Measurements from ENCODE around the gene NDUFA5. TPM values are rescaled to one million over a fixed set of nuclear protein-coding genes. Genes with fewer than 3 reads are reported as not detected.
"Not testable (repeated sequence)": the region's sequence is repeated elsewhere in the genome, so short reads cannot be mapped to it uniquely, and the experiment has no call there.

NDUFA5 gene
- total RNA-seq, 1 experiment from 2014 or later = 44.3 TPM

DNA sequence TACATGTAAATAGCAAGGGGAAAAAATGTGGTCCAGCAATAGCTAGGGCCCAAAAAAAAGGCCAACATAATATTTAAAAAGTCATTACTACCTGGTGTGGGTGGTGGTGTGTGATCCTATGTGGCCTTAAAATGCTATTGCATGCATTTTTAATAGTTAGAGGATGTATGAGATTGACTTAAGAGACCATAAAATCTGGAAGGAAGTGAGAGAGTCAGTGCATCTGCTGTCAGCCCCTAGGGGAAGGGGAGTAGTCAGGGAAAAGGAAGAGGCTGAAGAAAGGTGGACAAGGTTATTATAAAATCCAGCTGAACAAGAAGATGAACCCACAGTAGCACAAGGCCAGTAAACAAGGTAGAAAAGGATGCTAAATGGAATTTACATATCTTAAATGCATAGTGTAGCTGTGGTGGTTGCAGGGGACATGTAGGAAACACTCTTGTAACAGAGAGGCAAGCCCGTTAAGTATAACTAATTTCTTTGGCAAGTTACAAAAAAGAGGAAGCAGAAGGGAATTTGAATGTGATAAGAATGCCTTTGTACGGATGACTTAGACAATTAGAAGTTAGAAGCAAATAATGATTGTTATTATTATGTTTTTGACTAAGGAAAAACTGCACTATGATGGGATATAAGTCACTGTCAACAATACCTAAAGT lies 11.9 kb upstream of the NDUFA5 start:
- no peak for DNase-seq (ENCODE audit: low read depth)
- in situ Hi-C loops (cut with HindIII; ENCODE audit: low pct_unique_long_range_greater_than_20kb, low sequenced_read_pairs) = no loop called here

DNA sequence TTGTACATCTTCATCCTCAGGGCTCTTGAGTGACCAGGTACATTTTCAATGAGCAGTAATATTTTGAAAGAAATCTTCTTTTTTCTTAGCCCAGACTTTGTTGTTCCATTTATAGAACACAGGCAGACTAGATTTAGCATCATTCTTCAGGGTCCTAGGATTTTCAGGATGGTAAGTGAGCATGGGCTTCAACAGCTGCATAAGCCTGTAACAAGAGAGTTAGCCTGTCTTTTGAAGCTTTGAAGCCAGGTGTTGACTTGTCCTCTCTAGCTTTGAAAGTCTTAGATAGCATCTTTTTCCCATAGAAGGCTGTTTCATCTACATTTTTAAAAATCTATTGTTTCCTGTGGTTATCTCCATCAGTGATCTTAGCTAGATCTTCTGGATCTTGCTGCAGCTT lies 4.5 kb upstream of the NDUFA5 start:
- no peak for DNase-seq (ENCODE audit: low read depth)
- in situ Hi-C loops (cut with HindIII; ENCODE audit: low pct_unique_long_range_greater_than_20kb, low sequenced_read_pairs) = no loop called here

DNA sequence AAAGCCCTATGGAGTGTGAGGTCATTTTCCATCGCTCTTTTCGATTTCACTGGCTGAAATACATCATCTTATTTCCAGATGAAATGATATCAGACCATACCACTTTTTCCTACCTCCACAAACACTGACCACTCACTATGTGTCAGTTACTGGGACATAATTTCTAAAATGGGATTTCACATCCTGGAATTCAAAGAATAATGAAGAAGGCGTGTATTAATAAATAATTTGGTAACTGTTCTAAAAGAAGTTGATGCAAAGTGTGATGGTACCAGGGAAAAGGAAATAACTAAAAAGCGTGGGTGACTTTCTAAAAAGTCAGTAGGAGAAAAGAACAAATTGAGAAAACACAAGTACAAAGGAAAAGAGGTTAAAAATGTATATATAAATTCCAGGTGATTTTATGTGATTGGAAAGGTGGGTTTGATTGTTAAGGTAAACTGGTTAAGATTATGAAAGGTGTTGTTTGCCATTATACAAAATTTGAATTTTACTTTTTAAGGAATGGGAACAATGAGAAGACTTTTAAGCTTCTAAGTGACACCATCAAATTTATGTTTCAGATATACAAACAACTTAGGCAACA lies 764 bp upstream of the NDUFA5 start:
- DNase-seq (ENCODE audit: low read depth) = no peak
- in situ Hi-C loops (cut with HindIII; ENCODE audit: low pct_unique_long_range_greater_than_20kb, low sequenced_read_pairs) = no loop called here

DNA sequence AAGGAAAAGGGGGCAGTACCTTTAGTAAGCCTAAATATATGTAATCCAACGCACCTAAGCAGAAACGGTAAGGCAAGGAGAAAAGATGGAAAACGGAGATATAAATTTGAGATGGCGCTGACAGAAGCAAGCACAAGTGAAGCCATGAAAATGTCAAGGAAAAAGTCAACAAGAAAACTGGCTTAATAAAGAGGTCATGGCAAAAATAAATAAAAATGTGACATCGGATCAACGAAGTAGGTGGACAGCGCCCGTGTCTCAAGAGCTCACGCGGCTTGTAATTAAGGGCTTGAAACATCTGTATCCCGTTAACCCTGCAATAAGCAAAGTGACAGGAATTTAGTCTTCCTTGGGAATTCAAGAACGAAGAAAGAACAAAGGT lies 611 bp downstream of the NDUFA5 start:
- in situ Hi-C loops (cut with HindIII; ENCODE audit: low pct_unique_long_range_greater_than_20kb, low sequenced_read_pairs) = no loop called here

DNA sequence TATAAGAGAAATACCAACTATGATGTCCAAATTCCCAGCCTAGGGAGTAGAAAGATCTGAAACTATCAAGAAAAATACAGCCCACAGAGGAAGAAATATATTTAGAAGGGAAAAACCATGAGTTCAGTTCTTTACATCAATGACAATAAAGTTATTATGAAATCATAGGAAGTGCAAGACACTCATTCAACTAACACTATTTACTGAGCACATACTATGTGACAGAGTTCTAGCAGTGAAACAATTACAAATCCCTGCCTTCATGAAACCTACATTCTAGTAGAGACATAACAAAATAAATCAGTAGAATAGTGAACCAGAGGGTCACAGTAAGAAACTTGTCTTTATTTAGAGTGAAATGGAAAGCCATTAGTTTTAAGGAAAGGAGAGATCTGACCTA lies 2.1 kb downstream of the NDUFA5 start:
- in situ Hi-C loops (cut with HindIII; ENCODE audit: low pct_unique_long_range_greater_than_20kb, low sequenced_read_pairs) = no loop called here
- no peak for DNase-seq (ENCODE audit: low read depth)

More for the DNA sequence above, 611 bp downstream of the NDUFA5 start:
- DNase-seq (ENCODE audit: low read depth) = no peak

DNA sequence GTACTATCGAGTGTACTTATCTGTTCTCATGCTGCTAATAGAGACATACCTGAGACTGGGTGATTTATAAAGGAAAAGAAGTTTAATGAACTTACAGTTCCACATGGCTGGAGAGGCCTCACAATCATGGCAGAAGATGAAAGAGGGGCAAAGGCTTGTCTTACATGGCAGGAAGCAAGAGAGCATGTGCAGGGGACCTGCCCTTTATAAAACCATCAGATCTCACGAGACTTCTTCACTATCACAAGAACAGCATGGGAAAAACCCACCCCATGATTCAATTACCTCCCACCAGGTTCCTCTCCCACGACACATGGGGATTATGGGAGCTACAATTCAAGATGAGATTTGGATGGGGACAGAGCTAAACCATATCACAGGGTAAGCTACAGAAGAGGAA lies 4.5 kb downstream of the NDUFA5 start:
- in situ Hi-C loops (cut with HindIII; ENCODE audit: low pct_unique_long_range_greater_than_20kb, low sequenced_read_pairs) = no loop called here
- DNase-seq (ENCODE audit: low read depth) = no peak

DNA sequence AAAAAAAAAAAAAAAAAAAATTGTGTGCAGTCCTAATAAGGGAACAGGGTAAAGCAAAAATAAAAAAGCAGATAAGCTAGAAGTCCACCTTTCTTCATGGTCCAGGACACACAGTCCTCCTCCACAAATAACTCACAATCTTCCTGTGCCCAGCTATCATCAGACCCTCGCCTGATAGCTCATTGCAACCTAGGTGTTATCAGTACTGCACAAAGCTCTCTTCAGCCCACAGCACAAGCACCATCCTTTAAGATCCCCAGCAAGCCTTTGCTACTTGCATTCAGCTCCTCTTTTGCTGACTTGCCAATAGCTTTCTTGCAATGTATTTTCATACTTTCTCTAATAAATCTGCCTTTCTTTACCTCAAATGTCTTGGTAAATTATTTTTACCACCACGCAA lies 5.0 kb downstream of the NDUFA5 start:
- in situ Hi-C loops (cut with HindIII; ENCODE audit: low pct_unique_long_range_greater_than_20kb, low sequenced_read_pairs) = no loop called here
- no peak for DNase-seq (ENCODE audit: low read depth)

DNA sequence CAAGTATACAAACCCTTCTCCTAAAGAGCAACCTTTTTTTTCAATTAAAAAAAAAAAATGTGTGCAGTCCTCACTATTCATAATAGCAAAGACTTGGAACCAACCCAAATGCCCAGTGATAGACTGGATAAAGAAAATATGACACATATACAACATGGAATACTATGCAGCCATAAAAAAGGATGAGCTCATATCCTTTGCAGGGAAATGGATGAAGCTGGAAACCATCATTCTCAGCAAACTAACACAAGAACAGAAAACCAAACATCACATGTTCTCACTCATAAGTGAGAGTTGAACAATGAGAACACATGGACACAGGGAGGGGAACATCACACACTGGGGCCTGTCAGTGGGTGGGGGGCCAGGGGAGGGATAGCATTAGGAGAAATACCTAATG lies 5.5 kb downstream of the NDUFA5 start:
- DNase-seq (ENCODE audit: low read depth); in situ Hi-C loops (cut with HindIII; ENCODE audit: low pct_unique_long_range_greater_than_20kb, low sequenced_read_pairs): not testable (repeated sequence)

DNA sequence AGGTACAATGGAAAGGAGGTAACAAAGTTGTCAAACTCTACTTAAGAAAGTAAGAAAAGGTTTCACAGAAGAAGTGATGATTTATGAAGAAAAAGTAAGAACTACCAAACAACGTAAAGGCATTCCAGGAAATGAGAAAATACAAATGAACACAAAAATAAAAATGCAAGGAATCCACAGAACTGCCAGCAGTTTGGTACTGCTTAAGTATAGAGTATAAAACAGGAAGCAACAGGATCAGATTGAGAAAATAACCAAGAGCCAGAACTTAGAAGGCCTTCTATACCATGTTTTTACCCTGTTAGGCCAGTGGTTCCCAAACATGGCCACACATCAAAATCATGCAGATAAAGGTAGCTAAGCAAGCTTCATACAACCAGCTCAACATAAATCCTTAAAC lies 9.2 kb downstream of the NDUFA5 start:
- in situ Hi-C loops (cut with HindIII; ENCODE audit: low pct_unique_long_range_greater_than_20kb, low sequenced_read_pairs) = no loop called here
- DNase-seq (ENCODE audit: low read depth) = no peak

DNA sequence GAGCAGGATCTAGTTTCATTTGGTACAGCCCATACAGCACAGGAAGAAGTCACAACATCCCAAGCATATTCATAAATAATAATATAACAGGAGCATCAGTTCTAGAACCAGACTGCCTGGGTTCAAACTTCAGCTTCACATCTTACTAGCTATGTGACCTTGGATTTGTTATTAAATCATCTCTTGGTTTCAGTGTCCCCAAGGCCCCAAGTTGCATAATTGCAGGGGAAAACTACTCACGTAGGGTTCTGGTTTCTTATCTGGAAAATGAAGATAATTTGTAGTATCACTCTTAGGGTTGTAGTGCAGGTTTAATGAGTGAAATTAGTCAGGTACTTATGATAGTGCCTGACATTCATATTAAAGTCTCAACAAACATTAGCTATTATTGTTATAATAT lies 17.7 kb downstream of the NDUFA5 start:
- in situ Hi-C loops (cut with HindIII; ENCODE audit: low pct_unique_long_range_greater_than_20kb, low sequenced_read_pairs) = no loop called here
- no peak for DNase-seq (ENCODE audit: low read depth)

DNA sequence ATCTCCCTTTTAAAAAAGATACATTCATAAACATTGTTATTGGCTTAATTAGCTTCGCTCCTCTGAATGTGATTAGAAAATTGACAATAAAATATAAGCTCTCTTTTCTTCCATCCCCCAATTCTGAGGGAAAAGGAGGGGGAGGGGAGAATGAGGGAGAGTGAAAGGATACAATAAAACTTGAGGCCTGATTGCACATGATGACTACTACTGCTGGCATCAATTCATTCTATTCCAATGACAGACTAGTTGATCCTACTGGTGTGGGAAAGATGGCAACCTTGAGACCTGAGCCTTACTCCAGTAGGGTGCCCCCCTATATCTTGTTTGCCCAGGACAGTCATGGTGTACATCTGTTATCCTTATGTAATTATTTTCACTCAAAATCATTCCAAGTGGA lies 18.7 kb downstream of the NDUFA5 start:
- in situ Hi-C loops (cut with HindIII; ENCODE audit: low pct_unique_long_range_greater_than_20kb, low sequenced_read_pairs) = no loop called here
- DNase-seq (ENCODE audit: low read depth) = peak; percentile 17

DNA sequence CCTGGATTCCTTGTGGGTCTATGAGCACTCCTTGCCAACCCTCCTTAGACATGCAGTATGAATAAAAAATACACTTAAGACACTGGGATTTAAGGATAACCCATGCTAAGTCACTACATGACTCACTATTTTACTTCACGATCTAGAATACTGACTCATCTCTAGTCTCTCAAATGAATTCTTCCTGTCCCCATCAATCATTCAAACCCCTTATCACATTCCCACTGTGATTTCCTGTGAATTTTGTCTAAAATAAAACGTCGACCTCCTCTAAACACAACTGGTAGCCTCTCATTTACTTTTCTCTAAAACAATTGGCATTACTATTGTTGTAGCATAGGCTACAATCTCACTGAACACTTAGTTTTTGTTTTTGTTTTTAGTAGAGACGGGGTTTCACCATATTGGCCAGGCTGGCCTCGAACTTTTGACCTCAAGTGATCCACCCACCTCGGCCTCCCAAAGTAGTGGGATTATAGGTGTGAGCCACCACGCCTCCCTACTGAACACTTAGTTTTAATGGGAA lies 19.4 kb downstream of the NDUFA5 start:
- in situ Hi-C loops (cut with HindIII; ENCODE audit: low pct_unique_long_range_greater_than_20kb, low sequenced_read_pairs) = no loop called here
- peak; percentile 65 for DNase-seq (ENCODE audit: low read depth)

DNA sequence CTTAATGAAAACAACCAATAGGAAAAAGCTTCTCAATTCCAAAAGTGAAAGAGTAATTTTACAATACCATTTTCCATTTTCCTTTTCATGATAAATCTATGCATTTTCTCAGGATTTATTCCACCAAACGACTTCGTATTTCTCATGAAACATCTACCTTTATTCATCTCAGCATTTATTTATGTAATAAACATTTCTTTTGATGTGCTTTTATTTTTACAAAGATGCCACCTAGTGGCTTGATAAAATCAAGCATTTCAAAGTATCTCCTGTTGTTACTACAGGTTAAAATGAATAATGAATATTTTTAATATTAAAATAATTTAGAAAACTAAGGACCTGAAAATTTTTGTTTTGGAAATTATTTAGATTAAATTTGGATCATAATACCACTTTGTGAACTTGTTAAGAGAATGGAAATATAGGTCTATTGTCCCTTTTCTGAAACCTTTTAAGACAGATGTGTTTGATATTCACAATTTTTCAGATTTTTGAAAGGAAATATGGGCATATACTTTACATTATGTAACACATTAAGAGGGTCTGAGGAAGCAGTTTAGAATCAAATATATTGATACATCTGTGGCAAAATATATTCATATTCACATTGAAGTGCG lies 20.5 kb downstream of the NDUFA5 start:
- in situ Hi-C loops (cut with HindIII; ENCODE audit: low pct_unique_long_range_greater_than_20kb, low sequenced_read_pairs) = no loop called here
- peak; percentile 20 for DNase-seq (ENCODE audit: low read depth)

DNA sequence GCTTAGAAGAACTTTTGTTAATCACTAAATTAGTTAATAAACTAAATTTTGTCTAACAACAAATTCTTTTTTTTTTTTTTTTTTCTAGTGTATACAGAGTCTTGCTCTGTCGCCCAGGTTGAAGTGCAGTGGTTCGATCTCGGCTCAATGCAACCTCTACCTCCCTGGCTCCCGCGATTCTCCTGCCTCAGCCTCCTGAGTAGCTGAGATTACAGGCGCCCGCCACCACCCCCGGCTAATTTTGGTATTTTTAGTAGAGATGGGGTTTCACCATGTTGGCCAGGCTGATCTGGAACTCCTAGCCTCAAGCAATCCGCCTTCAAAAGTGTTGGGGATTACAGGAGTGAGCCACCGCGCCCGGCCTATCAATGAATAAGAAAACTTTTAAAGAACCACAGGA lies 22.1 kb downstream of the NDUFA5 start:
- no peak for DNase-seq (ENCODE audit: low read depth)
- in situ Hi-C loops (cut with HindIII; ENCODE audit: low pct_unique_long_range_greater_than_20kb, low sequenced_read_pairs) = no loop called here

DNA sequence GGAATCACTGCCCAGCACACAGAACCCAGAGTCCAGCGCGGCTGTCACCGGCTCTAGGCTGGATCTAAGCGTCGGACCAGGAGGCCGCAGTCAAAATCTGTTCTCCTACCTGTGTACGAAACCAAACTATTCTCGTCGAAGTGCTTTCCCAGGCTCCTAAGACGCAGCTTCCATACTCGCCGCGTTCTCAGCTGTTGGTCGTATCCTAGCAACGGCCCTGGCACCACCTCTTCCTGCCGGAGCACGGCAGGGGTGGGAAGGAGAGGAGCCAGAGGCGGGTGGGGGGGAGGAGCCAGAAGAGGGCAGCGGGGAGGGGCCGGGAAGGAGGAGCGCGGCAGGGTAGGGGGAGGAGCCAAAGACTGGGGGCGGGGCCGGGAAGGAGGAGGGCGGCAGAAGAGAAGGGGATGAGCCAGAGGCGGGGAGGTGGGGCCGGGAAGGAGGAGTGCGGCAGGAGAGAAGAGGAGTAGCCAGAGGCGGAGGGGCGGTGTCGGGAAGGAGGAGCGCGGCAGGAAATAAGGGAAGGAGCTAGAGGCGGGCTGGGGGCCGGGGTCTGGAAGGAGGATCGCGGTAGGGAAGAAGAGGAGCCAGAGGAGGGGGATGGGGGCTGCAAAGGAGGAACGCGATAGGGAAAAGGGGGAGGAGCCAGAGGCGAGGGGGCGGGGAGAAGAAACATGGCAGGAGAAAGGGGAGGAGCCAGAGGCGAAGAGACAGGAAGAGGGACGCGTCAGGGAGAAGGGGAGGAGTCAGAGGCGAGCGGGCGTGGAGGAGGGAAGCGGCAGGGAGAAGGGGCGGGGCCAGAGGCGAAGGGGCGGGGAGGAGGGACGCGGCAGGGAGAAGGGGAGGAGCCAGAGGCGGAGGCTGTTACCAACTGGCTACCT lies 23.0 kb downstream of the NDUFA5 start, which contains the start of gene IQUB:
Gene IQUB, minus strand, starts transcription at position 213 of the 878 bp plus-strand sequence. CDS start 22,255 bp downstream, outside the sequence.
- in situ Hi-C loops (cut with HindIII; ENCODE audit: low pct_unique_long_range_greater_than_20kb, low sequenced_read_pairs) = no loop called here
- peak; percentile 93 for DNase-seq (ENCODE audit: low read depth)

DNA sequence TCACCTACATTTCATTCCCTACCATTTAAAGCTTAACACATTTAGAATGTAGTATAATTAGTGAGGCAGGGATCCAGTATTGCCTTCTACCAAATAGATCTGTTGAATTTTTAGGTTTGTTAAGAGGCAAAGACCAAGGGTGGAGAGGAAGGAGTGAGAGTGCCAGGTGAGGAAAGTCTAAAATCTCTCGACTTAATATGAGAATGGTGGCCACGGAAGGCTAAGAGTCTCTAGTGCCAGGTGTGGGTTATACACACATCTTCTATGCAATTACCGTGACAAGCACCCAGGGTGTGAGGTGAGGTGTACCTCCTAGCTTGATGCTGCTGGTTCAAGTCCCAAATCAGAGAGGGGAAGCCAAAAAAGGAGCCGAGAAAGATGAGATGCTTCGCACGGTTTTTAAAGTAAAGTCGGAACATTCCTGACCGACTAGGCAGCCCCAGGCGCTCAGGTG lies 23.7 kb downstream of the NDUFA5 start:
- in situ Hi-C loops (cut with HindIII; ENCODE audit: low pct_unique_long_range_greater_than_20kb, low sequenced_read_pairs) = no loop called here
- DNase-seq (ENCODE audit: low read depth) = no peak

DNA sequence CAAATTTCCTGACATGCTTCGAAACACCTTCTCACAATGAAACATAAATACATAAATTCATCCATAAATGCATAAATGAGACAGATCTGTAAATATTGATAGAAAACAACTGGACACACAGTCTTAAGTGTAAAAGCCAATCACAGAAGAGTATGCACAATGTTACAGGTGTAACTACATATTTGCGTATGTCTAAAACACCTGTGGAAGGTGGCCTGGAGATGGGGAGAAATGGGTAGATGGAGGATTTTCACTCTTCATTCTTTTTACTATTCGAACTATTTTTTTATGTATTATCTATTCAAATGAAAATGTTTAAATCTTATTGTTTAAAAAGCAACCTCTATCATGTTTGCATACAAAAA lies 24.1 kb downstream of the NDUFA5 start:
- in situ Hi-C loops (cut with HindIII; ENCODE audit: low pct_unique_long_range_greater_than_20kb, low sequenced_read_pairs) = no loop called here
- no peak for DNase-seq (ENCODE audit: low read depth)

DNA sequence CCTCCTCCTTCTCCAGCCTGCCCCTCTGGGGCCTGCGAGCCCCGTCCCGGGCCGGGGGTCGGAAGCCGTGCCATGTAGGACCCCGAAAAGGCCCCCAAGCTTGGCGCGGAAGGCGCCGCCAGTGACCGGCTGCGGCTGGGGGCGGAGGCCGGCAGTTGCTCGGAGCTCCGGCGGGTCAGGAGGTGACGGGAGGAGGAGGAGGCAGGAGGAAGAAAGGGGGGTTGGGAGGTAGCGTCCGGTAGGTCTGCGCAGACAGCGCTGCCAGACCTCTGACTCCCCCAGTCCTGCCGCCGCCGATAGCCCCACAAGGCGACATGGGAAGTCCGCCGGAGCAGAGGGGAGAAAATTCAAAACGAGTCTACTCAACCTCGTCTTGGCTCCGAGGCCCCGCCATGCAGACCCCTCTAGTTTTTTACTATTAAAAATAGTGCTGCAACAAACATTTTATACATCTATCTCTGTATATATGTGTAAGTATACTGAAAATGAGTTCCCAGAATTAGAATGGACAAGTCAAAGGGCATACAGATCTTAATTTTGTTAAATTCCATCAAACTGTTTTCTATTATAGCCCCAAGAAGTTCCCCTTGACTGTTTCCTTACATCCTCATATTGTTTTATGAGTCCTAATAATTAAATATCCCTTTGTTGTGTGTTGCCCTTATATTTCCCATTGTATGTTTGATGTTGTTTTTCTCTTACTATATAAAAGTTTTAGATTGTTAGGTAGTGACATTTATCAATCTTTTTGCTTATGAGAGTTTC lies 24.6 kb downstream of the NDUFA5 start:
- peak; percentile 21 for DNase-seq (ENCODE audit: low read depth)
- in situ Hi-C loops (cut with HindIII; ENCODE audit: low pct_unique_long_range_greater_than_20kb, low sequenced_read_pairs) = not testable (repeated sequence)

Measured in Caki2 (cell line).